GM18508 (cell line): ENCODE measurements around the gene SP3.

ENCODE experiments used
- ATAC-seq: cut with Tn5 transposase; IDR thresholded peaks from one replicate; pipeline ENCODE4 v1.9.1; 2021; ENCODE audit warnings: moderate number of reproducible peaks; ENCODE audit not compliant: insufficient read depth, unreplicated experiment

SP3 gene

DNA sequence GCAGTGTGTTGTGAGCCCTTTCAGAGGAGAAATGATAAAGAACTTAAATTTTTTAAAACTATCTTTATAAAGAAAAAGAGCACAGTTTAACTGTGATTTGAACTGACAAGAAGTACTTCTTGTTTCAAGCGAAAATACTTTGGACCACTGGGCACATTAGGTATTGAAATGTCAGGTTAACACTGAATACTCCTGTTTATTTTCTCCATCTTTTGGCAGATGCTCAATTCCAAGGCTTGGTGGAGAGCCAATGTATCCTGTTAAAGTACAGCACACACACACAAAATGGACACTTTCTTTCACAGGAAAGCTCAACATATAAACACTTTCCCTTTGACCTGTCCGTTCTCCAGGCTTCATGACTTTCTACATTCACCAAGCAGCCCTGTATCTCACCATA is 32.6 kb upstream of the SP3 start:
- no peak for ATAC-seq

- ATAC-seq = no peak
These were observed 32.1 kb upstream of the SP3 start for GRCh38 chr2:173997269-173997668.

- no peak for ATAC-seq
These were observed 31.6 kb upstream of the SP3 start for GRCh38 chr2:173996766-173997165.

DNA sequence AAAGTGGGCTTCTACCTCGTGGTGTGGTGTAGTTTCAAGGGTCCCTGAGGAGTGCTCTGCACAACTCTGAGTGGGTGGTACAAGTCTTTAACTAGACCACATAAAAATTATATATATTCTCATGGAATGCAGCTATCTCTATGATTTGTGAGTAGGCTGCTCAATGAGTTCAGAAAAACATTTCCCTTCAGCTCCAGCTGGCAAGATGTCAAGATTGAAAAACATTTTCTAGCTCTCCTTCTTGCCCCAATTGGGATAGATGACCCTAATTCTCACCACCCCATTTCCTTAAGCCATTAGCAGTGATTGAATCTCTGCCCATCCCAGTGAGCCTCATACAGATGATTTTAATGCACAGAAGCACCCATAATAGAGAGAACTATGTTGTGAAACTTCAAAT is 28.3 kb upstream of the SP3 start:
- no peak for ATAC-seq

- ATAC-seq = no peak
These were observed 26.8 kb upstream of the SP3 start for GRCh38 chr2:173991856-173992588.

GRCh38 chr2:173990970-173991819 is 26.0 kb upstream of the SP3 start:
- no peak for ATAC-seq

DNA sequence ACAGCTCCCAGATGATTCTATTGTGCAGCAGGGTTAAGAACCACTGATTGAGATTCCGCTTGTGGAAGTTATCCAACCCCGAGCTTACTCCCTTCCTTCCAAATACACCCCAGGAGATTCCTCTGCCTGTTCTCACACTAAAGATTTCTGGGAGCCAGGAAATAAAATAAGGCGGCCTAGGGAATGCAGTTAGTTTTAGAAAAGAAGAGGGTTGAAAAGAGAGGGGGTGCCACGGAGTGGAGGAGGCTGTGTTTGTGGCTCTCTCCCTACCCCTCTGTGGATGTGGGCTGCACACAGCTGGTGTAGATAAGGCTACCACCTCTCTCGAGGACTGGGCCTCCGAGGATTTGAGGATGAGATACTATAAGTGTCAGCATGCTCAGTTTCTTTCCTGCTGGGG is 25.1 kb upstream of the SP3 start:
- ATAC-seq = no peak

DNA sequence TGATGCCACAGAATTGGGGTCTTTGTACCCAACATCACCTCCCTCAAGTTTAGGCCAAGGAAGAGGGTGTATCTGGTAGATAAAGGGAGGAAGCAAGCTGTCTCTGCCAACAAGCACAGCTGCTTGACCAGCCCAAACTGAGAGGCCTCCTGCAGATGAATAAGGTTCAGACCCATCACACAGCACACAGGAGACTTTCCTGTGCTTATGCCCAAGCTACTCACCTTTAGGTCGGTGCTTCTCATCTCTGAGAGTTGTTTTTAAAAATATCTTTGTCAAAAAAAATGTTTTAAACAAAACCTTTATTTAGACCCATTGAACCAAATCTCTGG is 24.7 kb upstream of the SP3 start:
- no peak for ATAC-seq

DNA sequence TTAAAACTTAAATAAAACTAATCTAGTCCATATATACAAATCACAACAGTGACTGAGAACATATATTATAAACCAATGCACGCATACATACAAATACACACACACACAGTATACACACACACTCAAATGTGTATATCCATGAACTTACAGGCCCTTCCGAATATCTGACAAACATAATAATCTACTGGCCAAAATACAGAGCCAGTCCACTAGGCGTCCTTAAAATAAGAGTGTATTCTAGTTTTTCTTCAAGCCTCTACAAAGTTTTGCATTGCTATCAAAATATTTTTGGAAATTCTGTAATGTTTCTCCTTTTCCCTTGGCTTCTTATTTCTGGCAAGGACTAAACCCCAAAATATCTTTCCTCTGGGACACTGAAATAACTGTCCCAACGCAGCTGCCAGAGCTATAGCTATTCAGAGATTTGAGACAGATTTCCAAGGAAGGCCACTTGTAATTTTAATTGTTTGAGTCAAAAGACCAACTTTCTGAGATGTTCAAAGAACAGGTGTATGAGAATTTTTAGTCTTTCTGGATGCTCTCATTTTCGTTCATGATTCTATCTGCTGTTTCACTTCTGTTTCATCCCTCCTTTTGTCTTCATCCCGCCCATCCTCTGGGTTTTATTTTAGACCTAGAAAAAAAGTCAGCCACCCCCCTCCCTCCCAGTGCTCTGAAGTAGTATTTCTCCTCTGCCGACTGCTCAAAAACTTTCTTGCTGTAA is 24.1 kb upstream of the SP3 start:
- no peak for ATAC-seq

GRCh38 chr2:173986805-173987204 is 21.6 kb upstream of the SP3 start:
- no peak for ATAC-seq

- no peak for ATAC-seq
These were observed 20.4 kb upstream of the SP3 start for GRCh38 chr2:173985605-173985992.

GRCh38 chr2:173984866-173985604 is 19.9 kb upstream of the SP3 start:
- ATAC-seq = no peak

GRCh38 chr2:173983391-173983871 is 18.3 kb upstream of the SP3 start:
- no peak for ATAC-seq

DNA sequence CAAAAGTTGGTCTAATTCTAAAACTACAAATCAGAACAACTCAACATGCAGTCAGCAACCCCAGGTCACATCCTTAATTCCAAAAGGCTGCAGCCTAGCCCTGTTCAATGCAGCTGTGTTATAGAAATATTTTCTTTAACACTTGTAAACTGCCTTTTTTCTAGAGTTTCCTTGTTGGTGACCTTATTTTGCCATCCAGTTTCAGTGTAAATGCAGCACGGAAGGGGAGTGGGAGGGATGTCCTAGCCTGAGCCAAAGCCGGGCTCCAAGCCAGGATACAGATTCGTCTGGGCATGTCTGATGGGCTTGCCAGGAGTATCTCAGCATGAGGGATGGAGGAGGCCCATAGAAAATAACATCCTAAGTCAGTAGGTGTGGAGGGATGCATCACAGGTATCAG is 17.7 kb upstream of the SP3 start:
- no peak for ATAC-seq

DNA sequence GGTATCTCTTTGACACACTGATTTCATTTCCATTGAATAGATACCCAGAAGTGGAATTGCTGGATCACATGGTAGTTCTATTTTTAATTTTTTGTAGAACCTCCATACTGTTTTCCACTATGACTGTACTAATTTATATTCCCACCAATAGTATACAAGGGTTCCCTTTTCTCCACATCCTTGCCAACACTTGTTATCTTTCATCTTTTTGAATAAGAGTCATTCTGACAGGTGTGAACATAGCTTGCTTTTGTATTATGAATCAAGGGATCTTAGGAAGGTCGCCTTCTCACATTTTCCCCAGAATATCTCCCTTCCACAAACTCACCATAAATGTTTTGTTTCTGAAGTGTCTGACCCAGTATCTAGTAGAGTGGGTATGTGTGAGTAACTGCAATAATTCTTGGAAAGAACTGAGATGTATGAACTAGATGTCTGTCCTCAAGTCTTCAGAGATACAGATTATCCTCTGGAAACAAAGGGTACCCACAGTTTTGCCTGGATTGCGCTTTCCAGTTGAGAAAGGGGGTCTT is 17.1 kb upstream of the SP3 start:
- no peak for ATAC-seq

- ATAC-seq = no peak
These were observed 16.3 kb upstream of the SP3 start for GRCh38 chr2:173981520-173981919.

DNA sequence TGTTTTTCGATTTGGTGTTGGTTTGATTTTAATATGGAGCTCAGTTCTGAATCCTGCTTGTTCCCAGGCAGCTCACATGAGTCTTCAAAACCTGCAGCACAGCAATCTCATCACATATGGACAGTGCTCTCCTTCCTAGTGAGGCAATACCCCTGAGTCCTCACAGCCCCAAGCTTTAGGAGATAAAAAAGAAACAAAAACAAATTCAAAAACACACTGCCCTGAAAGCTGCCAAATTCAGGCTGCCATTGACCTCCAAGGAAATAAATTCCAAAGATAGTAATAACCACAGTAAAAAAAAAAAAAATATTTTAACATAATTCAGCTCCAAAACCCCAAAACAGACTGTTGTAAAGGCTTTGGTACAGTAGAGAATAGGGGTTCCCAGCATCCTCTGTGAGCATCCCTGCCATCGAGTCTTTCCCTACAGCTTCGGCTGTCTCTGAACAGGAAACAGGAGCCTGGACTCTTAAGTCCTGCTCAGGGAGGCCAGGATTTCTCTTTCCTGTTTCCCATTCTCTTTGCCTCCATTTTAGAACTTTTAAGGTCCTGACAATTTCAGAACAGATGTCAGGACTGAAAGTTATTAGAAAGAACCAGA is 14.7 kb upstream of the SP3 start:
- ATAC-seq = no peak

DNA sequence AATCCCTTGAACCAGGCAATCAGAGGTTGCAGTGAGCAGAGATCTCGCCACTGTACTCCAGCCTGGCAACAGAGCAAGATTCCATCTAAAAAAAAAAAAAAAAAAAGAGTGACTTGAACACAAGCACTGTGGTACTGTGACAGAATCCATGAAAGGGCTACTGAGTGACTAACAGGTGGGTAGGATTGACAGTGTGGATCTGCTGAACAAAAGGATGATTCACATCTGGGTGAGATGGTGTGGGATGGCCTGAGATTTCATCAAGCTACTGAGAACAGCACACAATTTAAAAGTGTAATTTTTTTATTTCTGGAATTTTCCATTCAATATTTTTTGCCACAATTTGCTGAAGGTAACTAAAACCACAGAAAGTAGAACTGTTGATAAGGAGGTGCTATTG is 13.3 kb upstream of the SP3 start:
- no peak for ATAC-seq

- ATAC-seq = no peak
These were observed 7.5 kb upstream of the SP3 start for GRCh38 chr2:173972636-173973035.

- no peak for ATAC-seq
These were observed 7.0 kb upstream of the SP3 start for GRCh38 chr2:173972165-173972564.
